OCI-LY1 (cell line): ENCODE measurements around the gene FMNL3.

Experiments
- EZH2 ChIP-seq: fragments of 200-600 bp; sonication (generic), shearing (Covaris generic); IDR thresholded peaks from 2 replicates; pipeline ENCODE4 v1.8.0; 2017; ENCODE audit warnings: borderline replicate concordance, mixed run types, mild to moderate bottlenecking, antibody characterized with exemption, low read length, moderate library complexity, mixed read lengths
- TF ChIP-seq, protein P1 (sequence below): fragments of 200-600 bp; sonication (generic), shearing (Covaris generic); IDR thresholded peaks from 2 replicates; pipeline ENCODE4 v1.5.1; 2017; ENCODE audit warnings: mild to moderate bottlenecking, antibody characterized with exemption, low read length, moderate library complexity, mixed read lengths

DNA sequence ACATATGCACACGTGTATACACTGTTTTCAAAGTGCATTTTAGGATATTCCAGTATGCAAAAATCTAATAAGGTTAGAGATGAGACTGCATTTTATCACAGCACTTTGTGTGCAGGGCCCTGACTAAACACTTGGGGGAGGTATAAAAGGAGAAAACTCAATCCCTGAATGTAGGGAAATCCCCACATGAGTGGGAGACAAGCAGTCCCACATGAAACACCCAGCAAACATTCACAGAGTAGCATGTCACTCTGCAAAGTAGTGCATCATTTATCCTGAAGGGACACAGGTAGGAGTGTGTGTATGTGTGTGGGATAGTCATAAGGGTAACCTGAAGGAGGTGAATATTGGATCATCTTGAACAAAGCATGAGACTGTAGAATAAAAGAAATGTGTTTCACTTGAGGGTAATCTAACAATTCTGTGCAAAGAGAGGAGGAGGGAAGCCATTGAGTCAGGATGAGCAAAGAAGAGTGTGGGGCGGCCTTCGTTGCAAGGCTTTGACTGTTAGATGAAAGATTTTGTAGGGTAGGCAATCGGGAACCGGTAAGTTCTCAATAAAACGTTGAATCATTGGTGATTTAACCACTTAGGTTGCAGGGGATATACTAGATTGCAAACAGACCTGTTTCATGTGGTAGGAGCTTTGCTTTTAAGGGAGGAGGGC lies 80.9 kb downstream of the FMNL3 start:
- TF ChIP-seq, protein P1, sequence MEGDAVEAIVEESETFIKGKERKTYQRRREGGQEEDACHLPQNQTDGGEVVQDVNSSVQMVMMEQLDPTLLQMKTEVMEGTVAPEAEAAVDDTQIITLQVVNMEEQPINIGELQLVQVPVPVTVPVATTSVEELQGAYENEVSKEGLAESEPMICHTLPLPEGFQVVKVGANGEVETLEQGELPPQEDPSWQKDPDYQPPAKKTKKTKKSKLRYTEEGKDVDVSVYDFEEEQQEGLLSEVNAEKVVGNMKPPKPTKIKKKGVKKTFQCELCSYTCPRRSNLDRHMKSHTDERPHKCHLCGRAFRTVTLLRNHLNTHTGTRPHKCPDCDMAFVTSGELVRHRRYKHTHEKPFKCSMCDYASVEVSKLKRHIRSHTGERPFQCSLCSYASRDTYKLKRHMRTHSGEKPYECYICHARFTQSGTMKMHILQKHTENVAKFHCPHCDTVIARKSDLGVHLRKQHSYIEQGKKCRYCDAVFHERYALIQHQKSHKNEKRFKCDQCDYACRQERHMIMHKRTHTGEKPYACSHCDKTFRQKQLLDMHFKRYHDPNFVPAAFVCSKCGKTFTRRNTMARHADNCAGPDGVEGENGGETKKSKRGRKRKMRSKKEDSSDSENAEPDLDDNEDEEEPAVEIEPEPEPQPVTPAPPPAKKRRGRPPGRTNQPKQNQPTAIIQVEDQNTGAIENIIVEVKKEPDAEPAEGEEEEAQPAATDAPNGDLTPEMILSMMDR = no peak; the same call in 1 of the 2 replicates
- TF ChIP-seq EZH2 = no peak
